Measurements from ENCODE around the gene CDKAL1. TPM values are rescaled to one million over a fixed set of nuclear protein-coding genes. Genes with fewer than 3 reads are reported as not detected.

The CDKAL1 gene
- polyA plus RNA-seq, 2 of the 4 experiments (the other 2 are of a cell fraction): 4.7 to 8.3 TPM

GRCh38 chr6:20893412-20893811 is 359.2 kb downstream of the CDKAL1 start:
- H3K4me3 ChIP-seq: no peak overlapping the region
- TF ChIP-seq RNF2 (IDR thresholded peaks at IDR 0.05; ENCODE audit: borderline replicate concordance, low read depth) (no peak), POLR2A (IDR thresholded peaks at IDR 0.05; ENCODE audit: low read length) (no peak), CHD4 (IDR thresholded peaks at IDR 0.05; ENCODE audit: borderline replicate concordance) (no peak), ZSCAN20 (CRISPR knock-in tag; IDR thresholded peaks at IDR 0.05) (no peak), HOXA7 (CRISPR knock-in tag; IDR thresholded peaks at IDR 0.05) (no peak), PHF8 (IDR thresholded peaks at IDR 0.05; ENCODE audit: borderline replicate concordance, low read depth) (no peak), RCOR1 (IDR thresholded peaks at IDR 0.05; ENCODE audit: low read depth, low read length) (no peak), FOSB (CRISPR knock-in tag; IDR thresholded peaks at IDR 0.05) (no peak), ZNF302 (CRISPR knock-in tag; IDR thresholded peaks at IDR 0.05) (no peak), FOXS1 (CRISPR knock-in tag; IDR thresholded peaks at IDR 0.05) (no peak), MAFK (IDR thresholded peaks at IDR 0.05; ENCODE audit: partially characterized antibody) (no peak), HOXB5 (CRISPR knock-in tag; IDR thresholded peaks at IDR 0.05) (no peak), CTCF (IDR thresholded peaks at IDR 0.05) (no peak), HOXB13 (CRISPR knock-in tag; IDR thresholded peaks at IDR 0.05; ENCODE audit: low read depth) (no peak), GATA3 (IDR thresholded peaks at IDR 0.05; ENCODE audit: borderline replicate concordance) (no peak), RAD21 (conservative IDR thresholded peaks at IDR 0.05 in 1 of 2, IDR thresholded peaks at IDR 0.05 in 1 of 2) (no peak), JUNB (IDR thresholded peaks at IDR 0.05) (no peak), TP53 (CRISPR knock-in tag; IDR thresholded peaks at IDR 0.05) (no peak), ATOH8 (CRISPR knock-in tag; IDR thresholded peaks at IDR 0.05; ENCODE audit: low read depth) (no peak), REST (IDR thresholded peaks at IDR 0.05) (no peak)
- no peaks in the 10 kb centered on the region for H3K9me3 ChIP-seq
- ATAC-seq (no peak), FAIRE-seq (no peak), DNase-seq (ENCODE audit: low read depth in 1 of 2, low spot score in 1 of 2) (no peak)
- ChIA-PET CTCF (no interaction called here), POLR2A (interaction anchor here (0.7 kb wide), 1 partner anchor 12 kb away, joined by 7 read pairs; no protein-coding TSS in a partner anchor)
- H3K4me1 ChIP-seq: no peaks in the 10 kb centered on the region
- H3K27ac ChIP-seq: no peak overlapping the region
- H3K4me2 ChIP-seq: no peak overlapping the region

GRCh38 chr6:20900389-20901160 is 366.3 kb downstream of the CDKAL1 start:
- FAIRE-seq (no peak), ATAC-seq (no peak), DNase-seq (ENCODE audit: low read depth in 1 of 2, low spot score in 1 of 2) (no peak)
- WGBS (ENCODE audit: missing lambda C conversion rate): 87% methylated on average over 7 of the region's 7 CpGs
- TF ChIP-seq HDAC2 (IDR thresholded peaks at IDR 0.05) (no peak), ZSCAN20 (CRISPR knock-in tag; IDR thresholded peaks at IDR 0.05) (no peak), EHF (CRISPR knock-in tag; IDR thresholded peaks at IDR 0.05) (no peak), CTCF (IDR thresholded peaks at IDR 0.05) (no peak), KDM5A (IDR thresholded peaks at IDR 0.05) (no peak), NR3C1 (IDR thresholded peaks at IDR 0.05) (no peak), ATOH8 (CRISPR knock-in tag; IDR thresholded peaks at IDR 0.05; ENCODE audit: low read depth) (no peak), HOXB5 (CRISPR knock-in tag; IDR thresholded peaks at IDR 0.05) (no peak)
- no peaks in the 10 kb centered on the region for H3K4me1 ChIP-seq
- no peak overlapping the region for H3K4me3 ChIP-seq
- CTCF ChIA-PET: interaction anchor here (0.6 kb wide), 1 partner anchor 255 kb away, joined by 3 read pairs; no protein-coding TSS in a partner anchor
- H3K4me2 ChIP-seq: no peak overlapping the region
- peaks cover 4% of the 10 kb centered on the region; the same call in 1 of the 3 replicates for H3K9me3 ChIP-seq
- POLR2A ChIA-PET: no interaction called here
- H3K27ac ChIP-seq: no peak overlapping the region
